Activated T-cell treated with anti-CD3 and anti-CD28 coated beads, Interleukin-2, amount 50 U/mL, for 4 hours (primary cell): ENCODE results near the gene ZMYND8. TPM values are rescaled to one million over a fixed set of nuclear protein-coding genes. Genes with fewer than 3 reads are reported as not detected.
"Not testable (repeated sequence)": the region's sequence is repeated elsewhere in the genome, so short reads cannot be mapped to it uniquely, and the experiment has no call there.

Source experiments
- ATAC-seq, 2 donors: fragments of 200-7000 bp; cut with Tn5 transposase; one replicate each; pipeline ENCODE4 v1.10.0; 2021
- DNase-seq: peaks from one replicate; pipeline ENCODE4 v3.0.0-alpha.2; 2020
- H3K27me3 Mint-ChIP-seq: one replicate; pipeline ENCODE4 v1.8.0; 2021; ENCODE audit warnings: low read depth, mixed read lengths
- H3K36me3 Mint-ChIP-seq: one replicate; pipeline ENCODE4 v1.8.0; 2022; ENCODE audit warnings: mixed read lengths; ENCODE audit not compliant: insufficient read depth
- H3K4me1 Mint-ChIP-seq: one replicate; pipeline ENCODE4 v1.8.0; 2021; ENCODE audit warnings: low read depth, mixed read lengths
- H3K4me3 Mint-ChIP-seq: one replicate; pipeline ENCODE4 v1.8.0; 2021; ENCODE audit warnings: mild to moderate bottlenecking, moderate library complexity, mixed read lengths
- H3K9me3 Mint-ChIP-seq: one replicate; pipeline ENCODE4 v1.8.0; 2021; ENCODE audit warnings: mixed read lengths
- total RNA-seq, 3 donors: library from RNA; stranded (reverse); gene quantifications; one replicate each; pipeline ENCODE4 v1.2.1, GENCODE V29; 2021

Gene ZMYND8
- 10 to 100 TPM; 15.6 to 18.7 (median 17.5) TPM for total RNA-seq

GRCh38 chr20:47356526-47357295 lies at the start of gene ZMYND8:
ZMYND8 (minus strand) TSS chr20:47356699; CDS start chr20:47356670, 29 bp downstream.
- no peaks in the 10 kb centered on the region for H3K27me3 Mint-ChIP-seq
- H3K36me3 Mint-ChIP-seq: peaks cover 3% of the 10 kb centered on the region
- no peaks in the 10 kb centered on the region for H3K9me3 Mint-ChIP-seq
- H3K4me1 Mint-ChIP-seq: peaks cover 52% of the 10 kb centered on the region
- ATAC-seq: peak; percentile 84 to 85
- DNase-seq: peak; percentile 94
- H3K4me3 Mint-ChIP-seq: peak within 1 kb of the TSS; percentile 87

GRCh38 chr20:47405775-47406325 lies 49.4 kb upstream of the ZMYND8 start:
- Mint-ChIP-seq H3K36me3 (no peaks in the 10 kb centered on the region), H3K27me3 (no peaks in the 10 kb centered on the region), H3K4me3 (no peak overlapping the region), H3K9me3 (no peaks in the 10 kb centered on the region), H3K4me1 (peaks cover 4% of the 10 kb centered on the region)
- ATAC-seq: no peak
- DNase-seq: no peak

GRCh38 chr20:47400685-47401084 lies 44.2 kb upstream of the ZMYND8 start:
- no peaks in the 10 kb centered on the region for H3K9me3 Mint-ChIP-seq
- ATAC-seq: peak; percentile 32 to 37
- no peak for DNase-seq

GRCh38 chr20:47397652-47398301 lies 41.3 kb upstream of the ZMYND8 start:
- ATAC-seq: no peak
- Mint-ChIP-seq H3K4me1 (peaks cover 6% of the 10 kb centered on the region), H3K4me3 (no peak overlapping the region), H3K9me3 (no peaks in the 10 kb centered on the region), H3K36me3 (peaks cover 1% of the 10 kb centered on the region), H3K27me3 (no peaks in the 10 kb centered on the region)
- no peak for DNase-seq

More at GRCh38 chr20:47400685-47401084, 44.2 kb upstream of the ZMYND8 start:
- no peak overlapping the region for H3K4me3 Mint-ChIP-seq
- peaks cover 4% of the 10 kb centered on the region for H3K4me1 Mint-ChIP-seq
- no peaks in the 10 kb centered on the region for H3K27me3 Mint-ChIP-seq
- no peaks in the 10 kb centered on the region for H3K36me3 Mint-ChIP-seq

GRCh38 chr20:47396762-47397476 lies 40.4 kb upstream of the ZMYND8 start:
- H3K4me1 Mint-ChIP-seq: peaks cover 14% of the 10 kb centered on the region
- no peak overlapping the region for H3K4me3 Mint-ChIP-seq
- ATAC-seq: no peak
- no peaks in the 10 kb centered on the region for H3K27me3 Mint-ChIP-seq
- no peak for DNase-seq
- H3K36me3 Mint-ChIP-seq: peaks cover 3% of the 10 kb centered on the region
- H3K9me3 Mint-ChIP-seq: peaks cover 6% of the 10 kb centered on the region

- not testable (repeated sequence) for H3K36me3 Mint-ChIP-seq, DNase-seq, H3K4me3 Mint-ChIP-seq, H3K9me3 Mint-ChIP-seq, ATAC-seq, H3K27me3 Mint-ChIP-seq
- peaks cover 21% of the 10 kb centered on the region for H3K4me1 Mint-ChIP-seq
These were observed 37.5 kb upstream of the ZMYND8 start for GRCh38 chr20:47393796-47394514.

GRCh38 chr20:47392721-47393073 lies 36.2 kb upstream of the ZMYND8 start:
- Mint-ChIP-seq H3K4me1 (peaks cover 17% of the 10 kb centered on the region), H3K4me3 (no peak overlapping the region), H3K9me3 (peaks cover 7% of the 10 kb centered on the region), H3K27me3 (no peaks in the 10 kb centered on the region), H3K36me3 (peaks cover 3% of the 10 kb centered on the region)
- ATAC-seq: peak; percentile 33 to 50
- no peak for DNase-seq

- no peak for DNase-seq
- Mint-ChIP-seq H3K36me3 (peaks cover 3% of the 10 kb centered on the region), H3K9me3 (peaks cover 7% of the 10 kb centered on the region), H3K4me1 (peaks cover 17% of the 10 kb centered on the region), H3K27me3 (no peaks in the 10 kb centered on the region), H3K4me3 (no peak overlapping the region)
- peak; percentile 84 for ATAC-seq
These were observed 35.7 kb upstream of the ZMYND8 start for GRCh38 chr20:47392015-47392720.

- ATAC-seq (no peak), DNase-seq (no peak)
- Mint-ChIP-seq H3K27me3 (no peaks in the 10 kb centered on the region), H3K4me3 (no peak overlapping the region), H3K4me1 (peaks cover 17% of the 10 kb centered on the region), H3K36me3 (peaks cover 3% of the 10 kb centered on the region), H3K9me3 (peaks cover 7% of the 10 kb centered on the region)
These were observed 34.9 kb upstream of the ZMYND8 start for GRCh38 chr20:47391276-47392010.

GRCh38 chr20:47389867-47390347 lies 33.4 kb upstream of the ZMYND8 start:
- Mint-ChIP-seq H3K27me3 (peaks cover under 1% of the 10 kb centered on the region), H3K4me1 (peaks cover 17% of the 10 kb centered on the region), H3K9me3 (peaks cover 7% of the 10 kb centered on the region), H3K4me3 (no peak overlapping the region), H3K36me3 (peaks cover 3% of the 10 kb centered on the region)
- no peak for DNase-seq
- no peak for ATAC-seq

GRCh38 chr20:47385968-47386367 lies 29.5 kb upstream of the ZMYND8 start:
- DNase-seq, H3K36me3 Mint-ChIP-seq, H3K4me3 Mint-ChIP-seq, H3K9me3 Mint-ChIP-seq, H3K27me3 Mint-ChIP-seq, ATAC-seq: not testable (repeated sequence)
- H3K4me1 Mint-ChIP-seq: peaks cover 12% of the 10 kb centered on the region

GRCh38 chr20:47382746-47383415 lies 26.4 kb upstream of the ZMYND8 start:
- Mint-ChIP-seq H3K36me3 (no peaks in the 10 kb centered on the region), H3K4me3 (no peak overlapping the region), H3K9me3 (no peaks in the 10 kb centered on the region), H3K27me3 (peaks cover 2% of the 10 kb centered on the region), H3K4me1 (peaks cover 13% of the 10 kb centered on the region)
- DNase-seq: no peak
- ATAC-seq: no peak
